Type B pancreatic cell (in vitro differentiated cells): ENCODE results near the gene NANP. TPM values are rescaled to one million over a fixed set of nuclear protein-coding genes. Genes with fewer than 3 reads are reported as not detected.
"Not testable (repeated sequence)": the region's sequence is repeated elsewhere in the genome, so short reads cannot be mapped to it uniquely, and the experiment has no call there.

ENCODE experiments used
- DNase-seq: peaks from one replicate; pipeline ENCODE4 v3.0.0; 2021; ENCODE audit warnings: mixed read lengths; ENCODE audit not compliant: unreplicated experiment; ENCODE audit errors: extremely low spot score
- H3K27ac Mint-ChIP-seq: 2 replicates; pipeline ENCODE4 v1.8.0; 2021; ENCODE audit warnings: mild to moderate bottlenecking, mixed read lengths
- H3K27me3 Mint-ChIP-seq: 2 replicates; pipeline ENCODE4 v1.8.0; 2021; ENCODE audit warnings: mixed read lengths
- H3K36me3 Mint-ChIP-seq: 2 replicates; pipeline ENCODE4 v1.8.0; 2021; ENCODE audit warnings: mixed read lengths
- H3K4me1 Mint-ChIP-seq: one replicate; pipeline ENCODE4 v1.8.0; 2021; ENCODE audit warnings: mixed read lengths; ENCODE audit not compliant: unreplicated experiment
- H3K4me3 Mint-ChIP-seq: 2 replicates; pipeline ENCODE4 v1.8.0; 2021; ENCODE audit warnings: mild to moderate bottlenecking, mixed read lengths
- H3K9me3 Mint-ChIP-seq: 2 replicates; pipeline ENCODE4 v1.8.0; 2021; ENCODE audit warnings: mixed read lengths
- total RNA-seq: library from RNA; stranded (reverse); gene quantifications from 2 replicates; pipeline ENCODE4 v1.2.1, GENCODE V29; 2021; ENCODE audit warnings: low replicate concordance
- TF ChIP-seq, protein P1 (sequence below): fragments of 200-600 bp; sonication (generic); conservative IDR thresholded peaks from 2 replicates; pipeline ENCODE4 v1.5.0; 2021; ENCODE audit warnings: antibody characterized with exemption, mild to moderate bottlenecking

NANP gene
- total RNA-seq, 1 donor from 2014 or later: 6.3 TPM

DNA sequence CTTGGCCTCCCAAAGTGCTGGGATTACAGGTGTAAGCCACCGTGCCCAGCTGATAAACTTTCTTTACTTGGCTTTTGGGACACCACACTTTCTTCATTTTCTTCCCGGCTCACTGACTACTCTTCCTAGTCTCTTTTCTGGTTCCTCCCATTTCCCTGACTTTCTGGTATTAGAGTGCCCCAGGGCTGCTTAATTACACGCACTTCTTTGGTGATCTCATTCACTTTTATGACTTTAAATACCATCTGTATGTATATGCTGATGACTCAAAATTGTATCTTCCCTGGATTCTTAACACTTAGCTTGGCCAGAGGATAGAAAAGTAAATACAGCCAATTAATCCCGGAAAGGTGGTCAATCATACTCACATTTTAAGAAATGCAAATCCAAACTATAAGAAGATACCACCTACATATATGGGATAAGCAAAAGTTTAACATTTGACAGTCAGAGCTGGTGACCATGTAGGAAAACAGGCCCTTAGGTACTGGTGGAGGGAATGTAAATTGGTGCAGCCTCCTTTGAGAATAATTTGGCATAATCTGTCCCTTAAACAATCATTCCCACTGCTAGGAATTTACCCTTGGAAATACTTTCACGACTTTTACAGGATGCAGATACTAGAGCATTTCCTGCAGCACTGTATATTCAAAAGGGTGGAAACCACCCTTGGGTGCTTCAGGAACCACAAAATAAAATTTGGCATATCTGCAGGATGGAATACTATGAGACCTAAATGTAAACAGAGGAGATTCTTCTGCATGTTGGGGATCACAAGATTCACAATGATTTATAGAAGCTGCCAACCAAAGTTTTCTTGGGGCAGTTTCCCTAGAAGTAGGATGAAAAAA, 9.4 kb upstream of the NANP start:
- DNase-seq: no peak
- H3K4me1 Mint-ChIP-seq: no peaks in the 10 kb centered on the region
- H3K36me3 Mint-ChIP-seq: peaks cover 16% of the 10 kb centered on the region
- no peak overlapping the region for H3K27ac Mint-ChIP-seq
- H3K27me3 Mint-ChIP-seq: no peaks in the 10 kb centered on the region
- TF ChIP-seq, protein P1, sequence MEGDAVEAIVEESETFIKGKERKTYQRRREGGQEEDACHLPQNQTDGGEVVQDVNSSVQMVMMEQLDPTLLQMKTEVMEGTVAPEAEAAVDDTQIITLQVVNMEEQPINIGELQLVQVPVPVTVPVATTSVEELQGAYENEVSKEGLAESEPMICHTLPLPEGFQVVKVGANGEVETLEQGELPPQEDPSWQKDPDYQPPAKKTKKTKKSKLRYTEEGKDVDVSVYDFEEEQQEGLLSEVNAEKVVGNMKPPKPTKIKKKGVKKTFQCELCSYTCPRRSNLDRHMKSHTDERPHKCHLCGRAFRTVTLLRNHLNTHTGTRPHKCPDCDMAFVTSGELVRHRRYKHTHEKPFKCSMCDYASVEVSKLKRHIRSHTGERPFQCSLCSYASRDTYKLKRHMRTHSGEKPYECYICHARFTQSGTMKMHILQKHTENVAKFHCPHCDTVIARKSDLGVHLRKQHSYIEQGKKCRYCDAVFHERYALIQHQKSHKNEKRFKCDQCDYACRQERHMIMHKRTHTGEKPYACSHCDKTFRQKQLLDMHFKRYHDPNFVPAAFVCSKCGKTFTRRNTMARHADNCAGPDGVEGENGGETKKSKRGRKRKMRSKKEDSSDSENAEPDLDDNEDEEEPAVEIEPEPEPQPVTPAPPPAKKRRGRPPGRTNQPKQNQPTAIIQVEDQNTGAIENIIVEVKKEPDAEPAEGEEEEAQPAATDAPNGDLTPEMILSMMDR: no peak
- no peak overlapping the region for H3K4me3 Mint-ChIP-seq
- peaks cover 4% of the 10 kb centered on the region for H3K9me3 Mint-ChIP-seq

DNA sequence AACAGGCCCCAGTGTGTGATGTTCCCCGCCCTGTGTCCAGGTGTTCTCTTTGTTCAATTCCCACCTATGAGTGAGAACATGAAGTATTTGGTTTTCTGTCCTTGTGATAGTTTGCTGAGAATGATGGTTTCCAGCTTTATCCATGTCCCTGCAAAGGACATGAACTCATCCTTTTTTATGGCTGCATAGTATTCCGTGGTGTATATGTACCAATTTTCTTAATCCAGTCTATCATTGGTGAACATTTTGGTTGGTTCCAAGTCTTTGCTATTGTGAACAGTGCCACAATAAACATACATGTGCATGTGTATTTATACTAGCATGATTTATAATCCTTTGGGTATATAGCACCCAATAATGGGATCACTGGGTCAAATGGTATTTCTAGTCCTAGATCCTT, 6.8 kb upstream of the NANP start:
- H3K27ac Mint-ChIP-seq, H3K9me3 Mint-ChIP-seq, H3K27me3 Mint-ChIP-seq, DNase-seq, H3K36me3 Mint-ChIP-seq, H3K4me3 Mint-ChIP-seq, H3K4me1 Mint-ChIP-seq: not testable (repeated sequence)

DNA sequence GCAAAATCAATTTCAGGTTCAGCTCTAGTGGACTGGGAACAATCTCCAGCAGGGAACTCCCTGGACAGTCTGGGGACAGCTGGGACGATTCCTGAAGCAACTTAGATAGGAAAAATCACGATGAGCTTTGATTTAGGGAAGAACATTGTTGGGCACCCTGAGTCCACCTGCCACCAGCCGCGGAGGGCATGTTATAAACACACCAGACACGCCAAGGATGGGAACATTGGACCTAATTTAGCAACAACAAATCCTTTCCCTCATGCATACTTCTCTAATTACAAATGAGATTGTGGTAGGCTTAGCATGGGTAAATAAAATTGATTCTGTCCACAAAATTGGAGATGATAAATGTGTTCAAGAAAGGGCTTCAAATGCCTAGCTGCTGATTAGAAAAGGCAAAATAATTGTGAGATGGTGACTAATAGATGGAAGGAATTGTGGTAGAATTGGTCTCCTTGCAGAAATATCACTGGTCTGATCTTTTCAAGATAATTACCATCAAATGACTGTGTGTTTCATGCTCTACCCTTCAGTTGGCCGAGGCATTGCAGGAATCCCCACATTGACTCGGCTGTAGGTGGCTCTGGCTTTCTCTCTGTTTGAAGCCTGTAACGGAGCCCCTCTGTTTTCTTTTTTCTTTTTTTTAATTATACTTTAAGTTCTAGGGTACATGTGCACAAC, 6.1 kb upstream of the NANP start:
- peaks cover 2% of the 10 kb centered on the region for H3K36me3 Mint-ChIP-seq
- H3K27ac Mint-ChIP-seq: no peak overlapping the region
- no peak overlapping the region for H3K4me3 Mint-ChIP-seq
- no peaks in the 10 kb centered on the region for H3K4me1 Mint-ChIP-seq
- H3K9me3 Mint-ChIP-seq: peaks cover 4% of the 10 kb centered on the region
- no peak for DNase-seq
- no peaks in the 10 kb centered on the region for H3K27me3 Mint-ChIP-seq
- TF ChIP-seq, protein P1: no peak

- no peak overlapping the region for H3K27ac Mint-ChIP-seq
- no peaks in the 10 kb centered on the region for H3K27me3 Mint-ChIP-seq
- H3K4me1 Mint-ChIP-seq: peaks cover 15% of the 10 kb centered on the region
- no peak for DNase-seq
- H3K4me3 Mint-ChIP-seq: no peak overlapping the region
- H3K36me3 Mint-ChIP-seq: no peaks in the 10 kb centered on the region
- TF ChIP-seq, protein P1: no peak
- peaks cover 4% of the 10 kb centered on the region for H3K9me3 Mint-ChIP-seq
Observed at GRCh38 chr20:25626779-25627178, 3.0 kb upstream of the NANP start.

- peak overlapping the region; percentile 84 for H3K27ac Mint-ChIP-seq
- H3K9me3 Mint-ChIP-seq: no peaks in the 10 kb centered on the region
Observed at GRCh38 chr20:25624500-25624939, 706 bp upstream of the NANP start.

More at GRCh38 chr20:25624500-25624939, 706 bp upstream of the NANP start:
- Mint-ChIP-seq H3K36me3 (no peaks in the 10 kb centered on the region), H3K4me3 (peak overlapping the region; percentile 94), H3K27me3 (no peaks in the 10 kb centered on the region), H3K4me1 (peaks cover 18% of the 10 kb centered on the region)
- TF ChIP-seq, protein P1: no peak
- no peak for DNase-seq
